ENCODE results near the gene LIMS1. TPM values are rescaled to one million over a fixed set of nuclear protein-coding genes. Genes with fewer than 3 reads are reported as not detected.
A peak's percentile ranks its signal among the peaks of the same experiment; 100 is the strongest.
"Not testable (repeated sequence)": the region's sequence is repeated elsewhere in the genome, so short reads cannot be mapped to it uniquely, and the experiment has no call there.

LIMS1 gene
- total RNA-seq, 1 donor from 2014 or later = 85.5 TPM

DNA sequence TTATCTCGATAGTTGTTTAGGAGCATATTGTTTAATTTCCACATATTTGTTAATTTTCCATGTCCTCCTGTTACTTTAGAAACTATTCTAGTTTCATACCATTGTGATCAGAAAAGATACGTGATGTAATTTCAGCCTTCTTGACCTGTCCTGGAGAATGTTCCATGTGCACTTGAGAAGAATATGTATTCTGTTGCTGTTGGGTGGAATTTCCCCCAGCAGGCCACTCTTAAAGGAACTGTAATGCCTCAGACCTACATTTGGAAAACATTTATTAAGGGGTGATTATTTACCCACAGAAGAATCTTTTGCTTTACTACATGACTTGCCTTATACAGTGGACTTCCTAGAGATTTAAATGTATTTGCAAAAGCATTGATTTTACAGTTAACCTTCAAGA is 55.5 kb downstream of the LIMS1 start:
- TF ChIP-seq, protein P1, sequence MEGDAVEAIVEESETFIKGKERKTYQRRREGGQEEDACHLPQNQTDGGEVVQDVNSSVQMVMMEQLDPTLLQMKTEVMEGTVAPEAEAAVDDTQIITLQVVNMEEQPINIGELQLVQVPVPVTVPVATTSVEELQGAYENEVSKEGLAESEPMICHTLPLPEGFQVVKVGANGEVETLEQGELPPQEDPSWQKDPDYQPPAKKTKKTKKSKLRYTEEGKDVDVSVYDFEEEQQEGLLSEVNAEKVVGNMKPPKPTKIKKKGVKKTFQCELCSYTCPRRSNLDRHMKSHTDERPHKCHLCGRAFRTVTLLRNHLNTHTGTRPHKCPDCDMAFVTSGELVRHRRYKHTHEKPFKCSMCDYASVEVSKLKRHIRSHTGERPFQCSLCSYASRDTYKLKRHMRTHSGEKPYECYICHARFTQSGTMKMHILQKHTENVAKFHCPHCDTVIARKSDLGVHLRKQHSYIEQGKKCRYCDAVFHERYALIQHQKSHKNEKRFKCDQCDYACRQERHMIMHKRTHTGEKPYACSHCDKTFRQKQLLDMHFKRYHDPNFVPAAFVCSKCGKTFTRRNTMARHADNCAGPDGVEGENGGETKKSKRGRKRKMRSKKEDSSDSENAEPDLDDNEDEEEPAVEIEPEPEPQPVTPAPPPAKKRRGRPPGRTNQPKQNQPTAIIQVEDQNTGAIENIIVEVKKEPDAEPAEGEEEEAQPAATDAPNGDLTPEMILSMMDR (IDR thresholded peaks at IDR 0.05) = no peak
- no peaks in the 10 kb centered on the region for H3K9me3 ChIP-seq
- intact Hi-C loops (cut with DNase I) = no loop called here
- H3K4me1 ChIP-seq = peaks cover 74% of the 10 kb centered on the region
- ATAC-seq = peak in 1 of 2 donors; percentile 35
- H3K4me3 ChIP-seq = no peak overlapping the region
- H3K27me3 ChIP-seq (ENCODE audit: low read depth) = no peaks in the 10 kb centered on the region
- peak overlapping the region; percentile 79 for H3K27ac ChIP-seq
- no peaks in the 10 kb centered on the region for H3K36me3 ChIP-seq
- no peak for DNase-seq

DNA sequence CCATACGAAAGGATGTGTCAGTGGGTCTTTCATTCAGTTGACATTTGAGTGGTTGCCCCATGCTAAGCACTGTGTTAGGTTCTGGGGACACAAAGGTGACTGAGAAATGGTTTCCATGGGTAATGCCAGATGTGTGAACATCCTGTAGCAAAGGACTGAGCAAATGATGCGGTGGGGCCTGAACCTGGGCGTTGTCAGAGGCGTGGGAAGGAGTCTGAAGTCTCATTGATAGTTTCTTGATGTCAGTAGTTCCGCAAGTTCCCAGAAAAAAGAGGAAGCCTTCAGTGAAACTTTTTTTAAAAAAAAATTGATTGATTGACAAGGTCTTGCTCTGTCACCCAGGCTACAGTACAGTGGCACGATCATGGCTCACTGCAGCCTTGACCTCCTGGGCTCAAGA is 56.9 kb downstream of the LIMS1 start:
- TF ChIP-seq, protein P1 (IDR thresholded peaks at IDR 0.05) = no peak
- Histone ChIP-seq H3K27me3 (ENCODE audit: low read depth) (no peaks in the 10 kb centered on the region), H3K4me1 (peaks cover 73% of the 10 kb centered on the region), H3K4me3 (no peak overlapping the region), H3K27ac (peak overlapping the region; percentile 26), H3K36me3 (no peaks in the 10 kb centered on the region), H3K9me3 (no peaks in the 10 kb centered on the region)
- DNase-seq (peak; percentile 74), ATAC-seq (peak; percentile 22 to 58)
- intact Hi-C loops (cut with DNase I) = no loop called here

DNA sequence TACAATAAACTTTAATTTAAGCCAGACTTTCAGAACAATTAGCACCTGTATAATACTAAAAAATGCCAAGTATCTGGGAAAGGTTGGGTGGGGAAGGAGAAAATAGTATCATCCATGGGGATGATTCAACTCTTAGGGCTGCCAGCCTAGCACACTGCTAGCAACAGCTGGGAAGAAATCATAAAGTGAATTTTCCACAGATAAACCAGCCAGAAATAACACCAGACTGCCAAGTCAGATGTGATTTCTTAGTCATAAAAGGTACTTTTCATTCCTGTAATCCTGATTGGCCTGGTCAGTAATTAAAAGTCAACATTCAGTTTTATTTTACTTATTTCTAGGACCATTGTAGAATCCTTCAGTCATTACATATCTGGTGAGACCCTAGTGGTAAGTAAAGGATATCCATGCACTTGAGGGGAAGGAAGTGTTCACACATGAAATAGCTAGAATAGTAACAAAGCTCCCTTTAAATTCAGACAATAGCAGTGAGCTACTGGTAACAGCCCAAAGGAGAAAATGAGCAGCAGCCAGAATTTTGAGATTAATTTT is 59.4 kb downstream of the LIMS1 start:
- intact Hi-C loops (cut with DNase I) = no loop called here
- Histone ChIP-seq H3K36me3 (no peaks in the 10 kb centered on the region), H3K9me3 (no peaks in the 10 kb centered on the region), H3K27me3 (ENCODE audit: low read depth) (no peaks in the 10 kb centered on the region), H3K4me3 (no peak overlapping the region), H3K27ac (peak overlapping the region; percentile 64), H3K4me1 (peaks cover 51% of the 10 kb centered on the region)
- DNase-seq = no peak
- TF ChIP-seq, protein P1 (IDR thresholded peaks at IDR 0.05) = no peak
- ATAC-seq = peak in 1 of 2 donors; percentile 6

DNA sequence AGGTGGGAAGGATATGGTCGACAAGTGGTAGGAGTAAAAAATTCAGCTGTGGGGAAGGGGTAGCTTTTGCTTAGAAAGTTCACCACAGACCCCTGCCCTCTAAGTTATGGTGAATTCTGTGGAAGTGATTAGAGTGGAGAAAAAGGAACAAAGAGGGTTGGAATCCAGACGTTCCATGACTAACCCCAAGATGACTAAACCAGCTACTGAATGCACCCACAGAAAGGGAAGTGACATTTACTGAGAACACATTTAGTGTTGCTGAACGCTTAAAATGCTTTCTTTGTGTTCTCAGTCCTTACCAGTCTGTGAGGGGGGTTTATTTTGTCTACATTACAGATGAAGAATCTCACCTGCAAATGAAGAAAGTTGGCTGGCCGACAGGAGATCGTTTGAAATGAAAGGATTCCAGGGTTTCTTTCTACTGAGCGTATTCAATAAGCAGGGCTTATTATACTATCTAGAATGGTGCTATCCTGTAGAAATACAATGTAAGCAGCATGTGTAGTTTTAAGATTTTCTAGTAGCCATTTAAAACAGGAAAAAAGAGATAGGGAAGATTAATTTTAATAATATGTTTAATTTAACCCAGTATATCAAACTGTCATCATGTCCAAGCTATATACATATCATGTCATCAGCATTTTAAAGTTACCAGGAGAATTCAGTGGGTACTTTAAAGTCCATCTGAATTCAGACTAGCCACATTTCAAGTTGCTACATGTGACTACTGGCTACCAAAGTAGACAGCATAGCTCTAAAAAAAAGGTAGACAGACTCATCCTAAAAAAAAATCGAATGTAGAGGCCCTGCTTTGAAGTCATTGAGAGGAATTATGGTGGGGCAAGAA is 60.1 kb downstream of the LIMS1 start:
- TF ChIP-seq, protein P1 (IDR thresholded peaks at IDR 0.05) = no peak
- no peaks in the 10 kb centered on the region for H3K27me3 ChIP-seq (ENCODE audit: low read depth)
- ATAC-seq (peak; percentile 76 to 82), DNase-seq (no peak)
- H3K4me1 ChIP-seq = peaks cover 44% of the 10 kb centered on the region
- H3K27ac ChIP-seq = peak overlapping the region; percentile 64
- intact Hi-C loops (cut with DNase I) = no loop called here
- no peaks in the 10 kb centered on the region for H3K36me3 ChIP-seq
- H3K4me3 ChIP-seq = no peak overlapping the region
- no peaks in the 10 kb centered on the region for H3K9me3 ChIP-seq

DNA sequence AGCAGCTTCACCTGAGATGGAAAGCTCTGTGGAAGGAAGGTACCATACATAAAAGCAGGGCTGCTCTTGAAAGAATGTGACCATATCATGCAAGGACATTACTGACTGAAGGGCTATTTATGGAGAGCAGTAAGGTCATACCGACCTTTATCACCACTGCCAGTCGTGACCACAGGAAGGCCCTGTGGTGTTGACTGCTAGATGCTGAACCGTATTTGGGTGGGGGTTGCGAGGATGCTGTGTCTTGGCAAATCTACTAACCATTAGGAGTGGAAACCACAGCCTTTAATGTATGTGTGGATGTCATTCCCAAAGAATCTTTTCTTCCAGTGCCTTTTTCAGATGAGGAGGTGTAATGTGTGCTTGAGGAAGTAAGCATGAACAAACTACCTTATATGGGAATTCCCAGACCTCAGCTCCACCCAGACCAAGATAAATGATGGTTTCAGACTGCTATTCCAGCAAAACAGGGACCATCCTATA is 60.8 kb downstream of the LIMS1 start:
- DNase-seq (no peak), ATAC-seq (peak; percentile 40 to 69)
- Histone ChIP-seq H3K9me3 (no peaks in the 10 kb centered on the region), H3K4me1 (peaks cover 37% of the 10 kb centered on the region), H3K27me3 (ENCODE audit: low read depth) (no peaks in the 10 kb centered on the region), H3K27ac (peak overlapping the region; percentile 64), H3K4me3 (no peak overlapping the region), H3K36me3 (no peaks in the 10 kb centered on the region)
- TF ChIP-seq, protein P1 (IDR thresholded peaks at IDR 0.05) = no peak
- intact Hi-C loops (cut with DNase I) = no loop called here

DNA sequence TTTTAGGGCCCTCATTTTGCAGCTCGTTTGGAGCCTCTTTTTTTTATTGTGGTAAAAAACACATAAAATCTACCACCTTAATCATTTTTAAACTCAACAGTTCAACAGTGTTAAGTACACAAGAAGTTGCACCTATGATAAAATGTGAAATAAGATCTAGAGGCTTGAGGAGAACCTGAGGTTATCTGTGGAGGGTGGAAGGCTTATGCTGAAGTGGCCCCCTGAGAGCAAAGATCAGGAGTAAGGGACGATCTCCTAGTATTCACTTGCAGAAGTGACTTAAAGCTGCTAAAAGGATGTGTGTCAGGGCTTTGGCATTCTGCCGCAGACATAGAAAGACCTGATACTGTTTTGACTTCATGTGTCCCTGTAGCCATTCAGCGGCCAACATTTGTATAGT is 61.5 kb downstream of the LIMS1 start:
- H3K27ac ChIP-seq; H3K4me3 ChIP-seq; ATAC-seq; H3K36me3 ChIP-seq; H3K9me3 ChIP-seq; intact Hi-C loops (cut with DNase I); H3K27me3 ChIP-seq (ENCODE audit: low read depth); DNase-seq: not testable (repeated sequence)
- peaks cover 30% of the 10 kb centered on the region for H3K4me1 ChIP-seq

DNA sequence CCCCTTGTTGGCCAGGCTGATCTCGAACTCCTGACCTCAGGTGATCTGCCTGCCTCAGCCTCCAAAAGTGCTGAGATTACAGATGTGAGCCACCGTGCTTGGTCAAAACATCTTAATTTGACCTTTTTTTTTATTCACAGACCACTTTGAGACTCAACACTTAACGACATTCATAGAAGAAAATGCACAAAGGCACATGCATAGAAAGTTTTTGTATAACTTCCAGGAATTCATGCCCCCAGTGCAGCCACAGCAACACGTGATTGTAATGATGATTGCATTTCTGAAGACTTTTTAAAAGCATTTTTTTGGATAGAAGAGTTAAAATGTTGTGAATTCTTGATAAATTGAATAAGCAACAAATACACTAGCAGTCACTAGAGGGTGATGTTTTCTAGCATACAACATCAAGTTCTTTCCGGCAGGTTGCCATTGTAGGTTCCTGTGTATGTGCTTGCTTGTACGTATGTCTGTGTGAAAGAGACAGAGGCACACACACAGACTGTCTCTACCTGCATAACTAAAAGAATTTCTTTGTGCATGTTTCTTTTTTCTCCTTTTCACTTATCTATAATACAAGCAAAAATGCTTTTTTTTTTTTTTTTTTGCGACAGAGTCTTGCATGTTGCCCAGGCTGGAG is 63.0 kb downstream of the LIMS1 start:
- H3K27ac ChIP-seq; H3K36me3 ChIP-seq; H3K27me3 ChIP-seq (ENCODE audit: low read depth); H3K9me3 ChIP-seq; DNase-seq; H3K4me3 ChIP-seq; intact Hi-C loops (cut with DNase I): not testable (repeated sequence)
- H3K4me1 ChIP-seq = peaks cover 28% of the 10 kb centered on the region
- ATAC-seq = peak in 1 of 2 donors; percentile 43

DNA sequence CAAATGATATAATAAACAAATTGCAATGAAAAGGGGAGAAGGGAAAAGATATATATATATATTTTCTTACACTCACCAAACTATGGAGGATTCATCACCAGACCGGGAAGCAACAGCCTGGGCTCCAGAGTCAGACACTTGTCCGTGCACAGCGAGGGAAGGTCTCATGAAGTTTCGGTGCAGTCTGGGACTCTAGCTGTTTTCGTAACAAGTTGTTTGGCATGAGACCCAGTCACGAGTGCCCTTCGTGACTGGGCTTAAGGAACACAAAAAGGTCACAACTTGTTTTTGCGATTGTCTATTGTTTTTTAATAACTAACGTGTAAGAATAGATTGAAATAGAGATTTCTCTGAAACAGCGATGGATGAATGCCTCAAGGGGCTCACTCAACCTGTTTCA is 66.9 kb downstream of the LIMS1 start:
- intact Hi-C loops (cut with DNase I); H3K27me3 ChIP-seq (ENCODE audit: low read depth); DNase-seq; H3K27ac ChIP-seq; H3K36me3 ChIP-seq; H3K9me3 ChIP-seq; H3K4me1 ChIP-seq: not testable (repeated sequence)
- H3K4me3 ChIP-seq = peak overlapping the region; percentile 8
- ATAC-seq = peak in 1 of 2 donors; percentile 68

Measured in lower lobe of right lung (tissue), 2 donors.